K562 (cell line): ENCODE results near the gene DEF6. TPM values are rescaled to one million over a fixed set of nuclear protein-coding genes. Genes with fewer than 3 reads are reported as not detected.

Experiments used
- CHAMP1 ChIP-seq: fragments of 450-650 bp; IDR thresholded peaks from 2 replicates; pipeline ENCODE4 v1.6.1; 2016; ENCODE audit warnings: mild to moderate bottlenecking
- EGR1 ChIP-seq: fragments of 450-650 bp; conservative IDR thresholded peaks from 2 replicates; pipeline ENCODE4 v1.6.1; 2017; ENCODE audit warnings: mild to moderate bottlenecking
- FOXO4 ChIP-seq: fragments of 450-650 bp; formaldehyde crosslinking; IDR thresholded peaks from 2 replicates; pipeline ENCODE4 v1.4.0; 2020; ENCODE audit warnings: mild to moderate bottlenecking, moderate library complexity
- HOMEZ ChIP-seq: fragments of 250-450 bp; sonication (Bioruptor Pico); IDR thresholded peaks from 2 replicates; pipeline ENCODE4 v1.4.0; 2020; ENCODE audit warnings: mild to moderate bottlenecking, moderate library complexity
- POLR2AphosphoS2 ChIP-seq: IDR thresholded peaks from 2 replicates; pipeline ENCODE4 v1.6.1; 2012; ENCODE audit warnings: low read length, improper control_type of control experiment
- TSHZ1 ChIP-seq: fragments of 250-450 bp; sonication (Bioruptor Pico); IDR thresholded peaks from 2 replicates; pipeline ENCODE4 v1.4.0; 2020; ENCODE audit warnings: mild to moderate bottlenecking, moderate library complexity
- ZNF407 ChIP-seq: fragments of 450-650 bp; IDR thresholded peaks from 2 replicates; pipeline ENCODE4 v1.6.1; 2016; ENCODE audit warnings: low read depth
- polyA plus RNA-seq, 8 experiments: library from polyadenylated mRNA; depleted of rRNA in 4 of 8; stranded (reverse) in 5 of 8; unstranded in 3 of 8; fragments of >200 nt; fragmentation: Nextera tagmentation in 2 of 8; fragmentation: Illumina TruSeq in 1 of 8; extraction: Ambion mirVana in 2 of 8; extraction: Trizol in 1 of 8; gene quantifications; 2 replicates each; pipeline versions ENCODE4 v1.2.1 to v1.2.3, GENCODE V29; 2011 to 2014; ENCODE audit warnings: inconsistent platforms in 1 of 8, missing spikeins in 1 of 8
- total RNA-seq, 7 experiments: library from RNA; depleted of rRNA in 6 of 7; stranded (reverse); fragments of >200 nt in 6 of 7; fragmentation: Illumina TruSeq in 2 of 7; extraction: Trizol in 2 of 7; gene quantifications; 2 replicates each; pipeline versions ENCODE4 v1.2.1 to v1.2.3, GENCODE V29; 2011 to 2021; ENCODE audit warnings: low replicate concordance in 1 of 7

Gene DEF6
- total and polyA plus RNA-seq, 9 of the 15 experiments (the other 6 are each of a cell fraction or from before 2014, with no cell fraction given), result 1.3 to 44.6 (median 22.7) TPM

GRCh38 chr6:35297601-35298481, at the start of gene DEF6 (continued):
- TF ChIP-seq ZNF407 (no peak), HOMEZ (CRISPR knock-in tag) (no peak), EGR1 (peak; percentile 80), CHAMP1 (no peak), POLR2AphosphoS2 (peak; percentile 27; the same call in 1 of the 2 replicates), TSHZ1 (CRISPR knock-in tag) (0 out of 2 replicates have a peak, but pooled peaks have one; percentile 22), FOXO4 (CRISPR knock-in tag) (no peak)
